Right atrium auricular region (tissue), 2 donors: Measurements from ENCODE around the gene MAPK8IP1. TPM values are rescaled to one million over a fixed set of nuclear protein-coding genes. Genes with fewer than 3 reads are reported as not detected.

ENCODE experiments used
- DNase-seq: peaks from one replicate; pipeline ENCODE4 v3.0.0-alpha.2; 2019; ENCODE audit warnings: low spot score
- H3K27ac ChIP-seq, 2 donors: fragments of 200-600 bp; sonication (generic); 1 replicate in 1 of 2; 2 replicates in 1 of 2; pipeline ENCODE4 v1.5.1; 2016 to 2019
- H3K27me3 ChIP-seq, 2 donors: fragments of 200-600 bp; sonication (generic); one replicate each; pipeline versions ENCODE4 v1.5.1 to v1.6.0; 2017 to 2019
- H3K36me3 ChIP-seq: fragments of 200-600 bp; sonication (generic); one replicate; pipeline ENCODE4 v1.5.1; 2016
- H3K4me1 ChIP-seq, 2 donors: fragments of 200-600 bp; sonication (generic); one replicate each; pipeline versions ENCODE4 v1.5.1 to v1.6.0; 2017 to 2019
- H3K4me3 ChIP-seq, 2 donors: fragments of 200-600 bp; sonication (generic); 1 replicate in 1 of 2; 2 replicates in 1 of 2; pipeline ENCODE4 v1.5.1; 2017 to 2019; ENCODE audit warnings: mild to moderate bottlenecking in 1 of 2, moderate library complexity in 1 of 2
- H3K9me3 ChIP-seq, 2 donors: fragments of 200-600 bp; sonication (generic); one replicate each; pipeline ENCODE4 v1.5.1; 2019
- CTCF ChIP-seq, 2 donors: fragments of 200-600 bp; sonication (generic); IDR thresholded peaks; one replicate each; pipeline ENCODE4 v1.5.1; 2019; ENCODE audit warnings: antibody characterized with exemption in 2 of 2
- total RNA-seq, 2 donors: library from RNA; depleted of rRNA; stranded (reverse); fragments of >200 nt; gene quantifications; one replicate each; pipeline ENCODE4 v1.1.0, GENCODE V29; 2016

Gene MAPK8IP1
- total RNA-seq, 2 donors from 2014 or later: 7.3 to 8.9 TPM

- DNase-seq: no peak
- H3K4me3 ChIP-seq: no peak overlapping the region
- no peak for TF ChIP-seq CTCF (IDR thresholded peaks at IDR 0.05)
- peak overlapping the region; percentile 94 to 97 for H3K27ac ChIP-seq
- H3K27me3 ChIP-seq: no peaks in the 10 kb centered on the region
- no peaks in the 10 kb centered on the region for H3K36me3 ChIP-seq
- no peaks in the 10 kb centered on the region for H3K9me3 ChIP-seq
- H3K4me1 ChIP-seq: peaks cover 0 to 47% of the 10 kb centered on the region in 2 donors
These were observed 39.2 kb upstream of the MAPK8IP1 start for GRCh38 chr11:45846174-45846675.

DNA sequence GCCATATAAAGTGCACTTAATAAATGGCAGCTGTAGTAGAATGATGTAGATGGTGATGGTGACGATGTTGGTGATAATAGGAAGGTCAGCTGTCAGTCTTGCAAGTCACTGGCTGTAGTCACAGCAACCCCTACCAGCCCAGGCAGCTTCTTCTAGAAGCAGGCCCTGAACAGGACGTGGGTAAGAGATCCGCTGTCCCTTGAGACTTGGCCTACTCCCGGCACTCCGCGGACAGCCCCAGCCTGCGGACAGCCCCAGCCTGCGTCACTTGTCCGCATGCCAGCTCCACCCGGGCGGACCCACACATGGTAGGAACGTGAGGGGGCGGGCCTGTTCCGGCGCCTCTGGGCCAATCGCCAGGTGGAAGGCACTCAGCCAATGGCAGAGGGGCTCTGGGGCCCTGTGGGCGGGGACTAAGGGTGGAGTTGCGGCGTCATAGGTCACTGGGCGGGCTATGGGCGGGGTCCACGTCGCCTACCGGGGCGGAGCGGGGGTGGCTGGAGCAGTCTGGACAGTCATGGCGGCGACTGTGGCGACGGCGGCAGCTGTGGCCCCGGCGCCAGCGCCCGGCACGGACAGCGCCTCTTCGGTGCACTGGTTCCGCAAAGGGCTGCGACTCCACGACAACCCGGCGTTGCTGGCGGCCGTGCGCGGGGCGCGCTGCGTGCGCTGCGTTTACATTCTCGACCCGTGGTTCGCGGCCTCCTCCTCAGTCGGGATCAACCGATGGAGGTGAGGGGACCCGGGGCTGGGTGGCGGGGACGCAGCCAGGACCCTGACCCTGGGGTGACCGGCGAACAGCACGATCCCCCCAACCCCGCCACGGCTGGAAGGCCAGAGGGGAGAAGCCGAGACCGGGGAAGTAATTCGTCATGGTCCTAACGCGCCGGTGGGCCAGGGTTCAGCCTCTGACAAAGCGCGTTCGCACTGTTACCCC is 38.2 kb upstream of the MAPK8IP1 start, which contains the start of gene CRY2:
Gene CRY2 (plus strand): TSS at position 502 of the 937 bp plus-strand sequence. CDS start 16 bp downstream, at position 518.
- Histone ChIP-seq H3K27me3 (no peaks in the 10 kb centered on the region), H3K4me3 (peak within 1 kb of the TSS; percentile 89 to 90), H3K4me1 (peaks cover 0 to 57% of the 10 kb centered on the region in 2 donors), H3K27ac (peak within 1 kb of the TSS; percentile 94 to 97), H3K9me3 (no peaks in the 10 kb centered on the region), H3K36me3 (no peaks in the 10 kb centered on the region)
- peak in 1 of 2 donors; percentile 5 for TF ChIP-seq CTCF (IDR thresholded peaks at IDR 0.05)
- DNase-seq: peak; percentile 100

- Histone ChIP-seq H3K4me3 (peak overlapping the region; percentile 89 to 90), H3K9me3 (no peaks in the 10 kb centered on the region), H3K4me1 (peaks cover 0 to 63% of the 10 kb centered on the region in 2 donors), H3K27me3 (no peaks in the 10 kb centered on the region), H3K36me3 (no peaks in the 10 kb centered on the region), H3K27ac (peak overlapping the region; percentile 94 to 97)
- peak; percentile 78 for DNase-seq
- TF ChIP-seq CTCF (IDR thresholded peaks at IDR 0.05): no peak
These were observed 37.5 kb upstream of the MAPK8IP1 start for GRCh38 chr11:45847911-45848316.

DNA sequence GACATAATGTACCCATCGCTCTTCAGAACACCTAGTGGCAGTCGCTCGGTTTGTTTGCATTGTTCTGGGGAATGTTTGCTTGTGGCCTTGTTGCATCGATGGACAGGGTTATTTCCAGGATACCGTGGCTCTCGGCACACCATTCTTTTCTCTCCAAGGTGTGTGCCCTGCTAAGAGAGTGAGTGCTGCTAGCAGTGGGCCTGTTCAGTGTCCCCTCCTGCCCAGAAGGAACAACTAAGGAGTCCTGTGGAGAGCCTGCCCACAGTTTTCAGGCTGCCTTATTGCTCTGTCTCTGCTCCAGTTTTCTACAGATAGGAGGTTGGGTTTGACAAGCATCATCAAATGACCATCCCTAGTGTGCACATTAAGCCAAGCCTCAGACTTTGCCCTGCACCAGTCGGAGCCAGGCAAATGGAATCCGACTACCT is 36.8 kb upstream of the MAPK8IP1 start:
- no peak for TF ChIP-seq CTCF (IDR thresholded peaks at IDR 0.05)
- H3K9me3 ChIP-seq: no peaks in the 10 kb centered on the region
- no peaks in the 10 kb centered on the region for H3K36me3 ChIP-seq
- no peak for DNase-seq
- H3K4me3 ChIP-seq: peak overlapping the region; percentile 89 to 90
- H3K4me1 ChIP-seq: peaks cover 0 to 63% of the 10 kb centered on the region in 2 donors
- H3K27me3 ChIP-seq: no peaks in the 10 kb centered on the region
- peak overlapping the region; percentile 94 to 97 for H3K27ac ChIP-seq

- no peak for TF ChIP-seq CTCF (IDR thresholded peaks at IDR 0.05)
- no peaks in the 10 kb centered on the region for H3K27me3 ChIP-seq
- no peak overlapping the region for H3K4me3 ChIP-seq
These were observed 35.0 kb upstream of the MAPK8IP1 start for GRCh38 chr11:45850446-45850845.

More at GRCh38 chr11:45850446-45850845, 35.0 kb upstream of the MAPK8IP1 start:
- H3K9me3 ChIP-seq: no peaks in the 10 kb centered on the region
- no peaks in the 10 kb centered on the region for H3K36me3 ChIP-seq
- H3K4me1 ChIP-seq: peaks cover 0 to 80% of the 10 kb centered on the region in 2 donors
- peak overlapping the region; percentile 81 to 88 for H3K27ac ChIP-seq
- no peak for DNase-seq
